NB4 (cell line): Measurements from ENCODE around the gene DPP10.

Experiments used
- MYC ChIP-seq: IDR thresholded peaks from 2 replicates; pipeline ENCODE4 v1.6.1; 2011; ENCODE audit warnings: low read depth, low read length
- POLR2A ChIP-seq: IDR thresholded peaks from 2 replicates; pipeline ENCODE4 v1.6.1; 2011; ENCODE audit warnings: mild to moderate bottlenecking; ENCODE audit not compliant: insufficient read length; ENCODE audit errors: extremely low read depth
- TF ChIP-seq, protein P1 (sequence below): IDR thresholded peaks from one replicate; pipeline ENCODE4 v1.5.1; 2012; ENCODE audit warnings: low read depth, low read length
- TF ChIP-seq, protein P2 (sequence below): IDR thresholded peaks from 2 replicates; pipeline ENCODE4 v1.6.1; 2011; ENCODE audit warnings: low read depth, low read length

DNA sequence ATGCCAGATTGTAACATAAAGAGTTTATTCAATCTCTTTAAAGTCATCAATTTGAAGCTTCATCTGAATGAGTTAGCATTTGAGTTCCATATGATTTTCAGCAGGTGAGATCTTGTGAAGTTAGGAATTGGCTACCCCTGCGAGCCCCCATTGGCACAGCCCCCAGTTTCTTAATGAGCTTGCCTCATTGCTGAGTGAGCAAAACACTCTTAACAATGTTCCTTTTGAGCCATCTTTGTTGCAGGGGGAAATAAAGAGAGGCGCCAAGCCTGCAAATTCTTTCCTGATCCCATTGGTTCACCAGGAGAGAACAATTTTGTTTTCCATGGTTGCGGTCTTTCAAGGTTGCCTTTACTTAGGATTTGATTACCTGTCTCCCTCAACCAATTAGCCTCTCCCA, 18.7 kb downstream of the DPP10 start:
- TF ChIP-seq, protein P1, sequence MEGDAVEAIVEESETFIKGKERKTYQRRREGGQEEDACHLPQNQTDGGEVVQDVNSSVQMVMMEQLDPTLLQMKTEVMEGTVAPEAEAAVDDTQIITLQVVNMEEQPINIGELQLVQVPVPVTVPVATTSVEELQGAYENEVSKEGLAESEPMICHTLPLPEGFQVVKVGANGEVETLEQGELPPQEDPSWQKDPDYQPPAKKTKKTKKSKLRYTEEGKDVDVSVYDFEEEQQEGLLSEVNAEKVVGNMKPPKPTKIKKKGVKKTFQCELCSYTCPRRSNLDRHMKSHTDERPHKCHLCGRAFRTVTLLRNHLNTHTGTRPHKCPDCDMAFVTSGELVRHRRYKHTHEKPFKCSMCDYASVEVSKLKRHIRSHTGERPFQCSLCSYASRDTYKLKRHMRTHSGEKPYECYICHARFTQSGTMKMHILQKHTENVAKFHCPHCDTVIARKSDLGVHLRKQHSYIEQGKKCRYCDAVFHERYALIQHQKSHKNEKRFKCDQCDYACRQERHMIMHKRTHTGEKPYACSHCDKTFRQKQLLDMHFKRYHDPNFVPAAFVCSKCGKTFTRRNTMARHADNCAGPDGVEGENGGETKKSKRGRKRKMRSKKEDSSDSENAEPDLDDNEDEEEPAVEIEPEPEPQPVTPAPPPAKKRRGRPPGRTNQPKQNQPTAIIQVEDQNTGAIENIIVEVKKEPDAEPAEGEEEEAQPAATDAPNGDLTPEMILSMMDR: no peak
- TF ChIP-seq POLR2A (no peak), MYC (no peak)
- TF ChIP-seq, protein P2, sequence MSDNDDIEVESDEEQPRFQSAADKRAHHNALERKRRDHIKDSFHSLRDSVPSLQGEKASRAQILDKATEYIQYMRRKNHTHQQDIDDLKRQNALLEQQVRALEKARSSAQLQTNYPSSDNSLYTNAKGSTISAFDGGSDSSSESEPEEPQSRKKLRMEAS: no peak
